ENCODE results near the gene ATG9A. TPM values are rescaled to one million over a fixed set of nuclear protein-coding genes. Genes with fewer than 3 reads are reported as not detected.
A peak's percentile ranks its signal among the peaks of the same experiment; 100 is the strongest.

Gene ATG9A, protein sequence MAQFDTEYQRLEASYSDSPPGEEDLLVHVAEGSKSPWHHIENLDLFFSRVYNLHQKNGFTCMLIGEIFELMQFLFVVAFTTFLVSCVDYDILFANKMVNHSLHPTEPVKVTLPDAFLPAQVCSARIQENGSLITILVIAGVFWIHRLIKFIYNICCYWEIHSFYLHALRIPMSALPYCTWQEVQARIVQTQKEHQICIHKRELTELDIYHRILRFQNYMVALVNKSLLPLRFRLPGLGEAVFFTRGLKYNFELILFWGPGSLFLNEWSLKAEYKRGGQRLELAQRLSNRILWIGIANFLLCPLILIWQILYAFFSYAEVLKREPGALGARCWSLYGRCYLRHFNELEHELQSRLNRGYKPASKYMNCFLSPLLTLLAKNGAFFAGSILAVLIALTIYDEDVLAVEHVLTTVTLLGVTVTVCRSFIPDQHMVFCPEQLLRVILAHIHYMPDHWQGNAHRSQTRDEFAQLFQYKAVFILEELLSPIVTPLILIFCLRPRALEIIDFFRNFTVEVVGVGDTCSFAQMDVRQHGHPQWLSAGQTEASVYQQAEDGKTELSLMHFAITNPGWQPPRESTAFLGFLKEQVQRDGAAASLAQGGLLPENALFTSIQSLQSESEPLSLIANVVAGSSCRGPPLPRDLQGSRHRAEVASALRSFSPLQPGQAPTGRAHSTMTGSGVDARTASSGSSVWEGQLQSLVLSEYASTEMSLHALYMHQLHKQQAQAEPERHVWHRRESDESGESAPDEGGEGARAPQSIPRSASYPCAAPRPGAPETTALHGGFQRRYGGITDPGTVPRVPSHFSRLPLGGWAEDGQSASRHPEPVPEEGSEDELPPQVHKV
- total RNA-seq (10 to 100 TPM; 33.9 to 36.3 TPM), polyA plus RNA-seq (10 to 100 TPM in 1 of 2 donors, 1 to 10 TPM in 1; 9.6 to 36.6 TPM)
- long read RNA-seq, donor 1, full-length matches to known transcripts, result 8 of 57 reads
- long read RNA-seq, donor 1, partial matches to known transcripts, result 43 of 57 reads
- long read RNA-seq, donor 1, other reads (novel, unspliced or antisense), result 6 of 57 reads
- long read RNA-seq, donor 2, partial matches to known transcripts, result 8 of 23 reads
- long read RNA-seq, donor 2, other reads (novel, unspliced or antisense), result 9 of 23 reads

- H3K4me3 ChIP-seq (ENCODE audit: low read length in 2 of 2), result peak within 1 kb of the TSS; percentile 67 to 82
- 0 to 1% methylated on average over 71 to 80 of the region's 80 CpGs for WGBS, 2 donors
- H3K4me1 ChIP-seq (ENCODE audit: control insufficient read depth in 1 of 2, insufficient read depth in 2 of 2, low read length in 2 of 2), result peaks cover 0 to 4% of the 10 kb centered on the region in 2 donors
- intact Hi-C loops (cut with DNase I), result loop anchor here (1.0 to 5.0 kb wide), 3 partner anchors 50 to 69 kb away; partner anchors contain the start of genes CNPPD1 (in 1 of the 2), DNAJB2 (in 1 of the 2) and RETREG2 (in 1 of the 2)
- DNase-seq (peak; percentile 99), ATAC-seq (ENCODE audit: low FRiP score) (peak; percentile 99)
- no peaks in the 10 kb centered on the region for H3K27me3 ChIP-seq (ENCODE audit: control insufficient read depth in 1 of 2, insufficient read depth in 2 of 2, low read length in 1 of 2)
- peak within 1 kb of the TSS; percentile 15 to 90 for H3K27ac ChIP-seq (ENCODE audit: low read depth in 1 of 2, low read length in 2 of 2)
- H3K36me3 ChIP-seq (ENCODE audit: control insufficient read depth in 1 of 2, insufficient read depth in 2 of 2, low read length in 1 of 2), result peaks cover 2 to 4% of the 10 kb centered on the region in 2 donors
- H3K9me3 ChIP-seq (ENCODE audit: control insufficient read depth, low read length), result no peaks in the 10 kb centered on the region
These were observed at the start of gene ATG9A, which contains the start of gene ANKZF1 for GRCh38 chr2:219229305-219230058. Gene ATG9A (minus strand): TSS chr2:219229636. CDS start chr2:219228024, 1,612 bp downstream. Gene ANKZF1 (plus strand): TSS chr2:219229806. CDS start chr2:219230258, 452 bp downstream.

- Histone ChIP-seq H3K27me3 (ENCODE audit: control insufficient read depth in 1 of 2, insufficient read depth in 2 of 2, low read length in 1 of 2) (no peaks in the 10 kb centered on the region), H3K4me3 (ENCODE audit: low read length in 2 of 2) (peak overlapping the region in 1 of 2 donors; percentile 22), H3K9me3 (ENCODE audit: control insufficient read depth, low read length) (no peaks in the 10 kb centered on the region), H3K36me3 (ENCODE audit: control insufficient read depth in 1 of 2, insufficient read depth in 2 of 2, low read length in 1 of 2) (peaks cover 0 to 3% of the 10 kb centered on the region in 2 donors), H3K27ac (ENCODE audit: low read depth in 1 of 2, low read length in 2 of 2) (peak overlapping the region; percentile 53 to 76), H3K4me1 (ENCODE audit: control insufficient read depth in 1 of 2, insufficient read depth in 2 of 2, low read length in 2 of 2) (peaks cover 0 to 4% of the 10 kb centered on the region in 2 donors)
- intact Hi-C loops (cut with DNase I), result loop anchor here (1.0 to 2.0 kb wide), 4 partner anchors 11 to 49 kb away; partner anchors contain the start of genes ANKZF1 (in 1 of the 2), ATG9A (in 1 of the 2), TUBA4A (in 1 of the 2) and TUBA4B (in 1 of the 2)
- DNase-seq, result no peak
- no peak for ATAC-seq (ENCODE audit: low FRiP score)
- WGBS, 2 donors, result 14% methylated on average over 9 of the region's 9 CpGs
These were observed 49.3 kb upstream of the ATG9A start for GRCh38 chr2:219278655-219279150.

DNA sequence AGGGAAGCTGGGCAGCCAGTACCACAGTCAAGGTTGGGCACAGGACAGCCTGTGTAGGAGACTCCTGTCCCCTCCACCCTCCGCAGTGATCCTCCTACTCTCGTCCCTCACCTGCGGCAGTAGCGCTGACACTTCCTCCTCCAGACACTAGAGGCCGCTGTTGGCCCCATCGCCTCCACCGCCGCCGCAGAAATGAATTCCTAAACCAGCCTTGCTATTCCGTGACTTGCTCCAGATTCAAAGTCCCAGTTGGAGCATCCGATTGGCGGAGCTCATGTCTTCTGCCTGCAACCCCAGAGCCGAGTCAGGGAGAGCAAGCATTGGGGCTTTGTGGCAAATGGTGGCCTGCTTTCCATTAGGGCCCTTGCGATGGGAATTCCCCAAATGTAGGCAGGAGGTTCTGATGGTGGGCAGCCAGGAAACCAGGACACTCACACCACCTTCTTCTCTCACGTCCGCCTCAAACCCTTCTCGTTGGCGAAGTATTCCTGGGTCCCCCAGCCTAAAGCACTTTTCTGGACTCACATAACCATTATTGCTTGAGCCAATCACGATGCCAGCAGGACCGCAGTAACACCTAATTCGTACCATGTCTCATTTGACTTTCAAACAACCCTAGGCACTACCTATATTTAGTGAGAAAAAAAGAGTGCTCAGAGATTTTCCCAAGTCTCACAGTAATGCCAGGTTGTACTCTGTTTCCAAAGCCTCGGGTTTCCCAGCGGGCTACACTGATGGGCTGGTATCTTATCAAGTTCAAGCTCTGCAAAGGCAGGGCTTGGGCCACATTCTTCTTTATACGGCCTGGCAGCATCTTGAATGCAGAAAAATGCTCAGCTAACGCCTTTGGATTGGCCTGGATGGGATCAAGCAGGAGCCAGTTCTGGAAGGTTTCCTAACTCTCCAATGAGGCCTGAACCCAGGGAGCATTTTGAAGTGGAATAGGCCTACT lies 48.5 kb upstream of the ATG9A start:
- 23% methylated on average over 25 of the region's 25 CpGs for WGBS, 2 donors
- peaks cover 0 to 4% of the 10 kb centered on the region in 2 donors for H3K4me1 ChIP-seq (ENCODE audit: control insufficient read depth in 1 of 2, insufficient read depth in 2 of 2, low read length in 2 of 2)
- H3K36me3 ChIP-seq (ENCODE audit: control insufficient read depth in 1 of 2, insufficient read depth in 2 of 2, low read length in 1 of 2), result no peaks in the 10 kb centered on the region
- DNase-seq (peak; percentile 82 to 92), ATAC-seq (ENCODE audit: low FRiP score) (peak; percentile 72)
- peak overlapping the region; percentile 53 to 76 for H3K27ac ChIP-seq (ENCODE audit: low read depth in 1 of 2, low read length in 2 of 2)
- no peak overlapping the region for H3K4me3 ChIP-seq (ENCODE audit: low read length in 2 of 2)
- intact Hi-C loops (cut with DNase I), result loop anchor here (1.0 to 2.0 kb wide), 3 partner anchors 16 to 25 kb away; partner anchors contain the start of genes TUBA4A (in 1 of the 2) and TUBA4B (in 1 of the 2)
- no peaks in the 10 kb centered on the region for H3K9me3 ChIP-seq (ENCODE audit: control insufficient read depth, low read length)
- no peaks in the 10 kb centered on the region for H3K27me3 ChIP-seq (ENCODE audit: control insufficient read depth in 1 of 2, insufficient read depth in 2 of 2, low read length in 1 of 2)

DNA sequence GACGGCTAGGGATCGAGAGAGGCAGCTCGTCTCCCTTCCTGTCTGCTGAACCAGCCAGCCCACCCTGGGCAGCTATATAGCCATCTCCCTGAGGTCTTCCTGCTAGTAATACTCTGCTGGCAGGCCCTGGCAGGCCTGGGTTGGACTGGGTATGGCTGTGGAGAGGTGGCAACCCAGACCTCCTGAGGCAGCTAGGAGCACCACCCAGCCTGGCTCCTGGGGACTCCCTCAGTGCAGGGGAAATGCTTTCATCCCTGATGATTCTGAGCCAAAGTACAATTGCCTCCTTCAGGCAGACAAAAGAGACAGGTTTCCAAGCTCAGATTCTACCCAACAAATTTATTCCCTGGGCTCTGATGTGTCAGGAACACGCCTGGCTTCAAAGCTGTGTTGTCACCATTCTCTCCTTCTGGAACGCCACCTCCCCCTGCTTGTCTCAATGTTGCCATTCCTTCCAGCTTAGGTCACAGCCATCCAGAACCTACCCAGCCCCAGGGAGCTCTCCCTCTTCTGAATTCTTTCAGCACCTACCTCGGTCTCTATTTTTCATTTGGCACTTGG lies 45.0 kb upstream of the ATG9A start:
- no peak overlapping the region for H3K4me3 ChIP-seq (ENCODE audit: low read length in 2 of 2)
- WGBS, 2 donors, result 8 to 15% methylated on average over 6 of the region's 6 CpGs
- H3K27me3 ChIP-seq (ENCODE audit: control insufficient read depth in 1 of 2, insufficient read depth in 2 of 2, low read length in 1 of 2), result no peaks in the 10 kb centered on the region
- ATAC-seq (ENCODE audit: low FRiP score) (no peak), DNase-seq (peak; percentile 65 to 78)
- H3K36me3 ChIP-seq (ENCODE audit: control insufficient read depth in 1 of 2, insufficient read depth in 2 of 2, low read length in 1 of 2), result no peaks in the 10 kb centered on the region
- intact Hi-C loops (cut with DNase I), result no loop called here
- H3K4me1 ChIP-seq (ENCODE audit: control insufficient read depth in 1 of 2, insufficient read depth in 2 of 2, low read length in 2 of 2), result peaks cover 0 to 4% of the 10 kb centered on the region in 2 donors
- H3K9me3 ChIP-seq (ENCODE audit: control insufficient read depth, low read length), result no peaks in the 10 kb centered on the region
- H3K27ac ChIP-seq (ENCODE audit: low read depth in 1 of 2, low read length in 2 of 2), result peak overlapping the region; percentile 93 to 96

GRCh38 chr2:219273937-219274336 lies 44.5 kb upstream of the ATG9A start:
- Histone ChIP-seq H3K27me3 (ENCODE audit: control insufficient read depth in 1 of 2, insufficient read depth in 2 of 2, low read length in 1 of 2) (no peaks in the 10 kb centered on the region), H3K27ac (ENCODE audit: low read depth in 1 of 2, low read length in 2 of 2) (peak overlapping the region; percentile 93 to 96), H3K4me3 (ENCODE audit: low read length in 2 of 2) (no peak overlapping the region), H3K36me3 (ENCODE audit: control insufficient read depth in 1 of 2, insufficient read depth in 2 of 2, low read length in 1 of 2) (no peaks in the 10 kb centered on the region), H3K9me3 (ENCODE audit: control insufficient read depth, low read length) (no peaks in the 10 kb centered on the region), H3K4me1 (ENCODE audit: control insufficient read depth in 1 of 2, insufficient read depth in 2 of 2, low read length in 2 of 2) (peaks cover 0 to 4% of the 10 kb centered on the region in 2 donors)
- DNase-seq (peak; percentile 61 to 78), ATAC-seq (ENCODE audit: low FRiP score) (no peak)
- WGBS, 2 donors, result 21 to 26% methylated on average over 3 of the region's 3 CpGs
- intact Hi-C loops (cut with DNase I), result loop anchor here in 1 of 2 donors (2.0 kb wide), 1 partner anchor 15 kb away; no protein-coding TSS in a partner anchor

- H3K4me1 ChIP-seq (ENCODE audit: control insufficient read depth in 1 of 2, insufficient read depth in 2 of 2, low read length in 2 of 2), result peaks cover 0 to 1% of the 10 kb centered on the region in 2 donors
- no peaks in the 10 kb centered on the region for H3K27me3 ChIP-seq (ENCODE audit: control insufficient read depth in 1 of 2, insufficient read depth in 2 of 2, low read length in 1 of 2)
- no peaks in the 10 kb centered on the region for H3K9me3 ChIP-seq (ENCODE audit: control insufficient read depth, low read length)
- H3K27ac ChIP-seq (ENCODE audit: low read depth in 1 of 2, low read length in 2 of 2), result no peak overlapping the region
- 88 to 90% methylated on average over 2 of the region's 2 CpGs for WGBS, 2 donors
- intact Hi-C loops (cut with DNase I), result loop anchor here in 1 of 2 donors (2.0 kb wide), 1 partner anchor 14 kb away; no protein-coding TSS in a partner anchor
- no peak overlapping the region for H3K4me3 ChIP-seq (ENCODE audit: low read length in 2 of 2)
- DNase-seq (peak in 1 of 2 donors; percentile 16), ATAC-seq (ENCODE audit: low FRiP score) (no peak)
- no peaks in the 10 kb centered on the region for H3K36me3 ChIP-seq (ENCODE audit: control insufficient read depth in 1 of 2, insufficient read depth in 2 of 2, low read length in 1 of 2)
These were observed 43.6 kb upstream of the ATG9A start for GRCh38 chr2:219272995-219273394.

Data from aorta (tissue), 5 donors.